Ascending aorta (tissue), 2 donors: Measurements from ENCODE around the gene GMEB2. TPM values are rescaled to one million over a fixed set of nuclear protein-coding genes. Genes with fewer than 3 reads are reported as not detected.
A peak's percentile ranks its signal among the peaks of the same experiment; 100 is the strongest.
"Not testable (repeated sequence)": the region's sequence is repeated elsewhere in the genome, so short reads cannot be mapped to it uniquely, and the experiment has no call there.

Source experiments
- DNase-seq, 2 donors: peaks; one replicate each; pipeline ENCODE4 v3.0.0-alpha.2; 2019; ENCODE audit warnings: low spot score in 2 of 2
- H3K27ac ChIP-seq, 2 donors: fragments of 200-600 bp; sonication (generic); one replicate each; pipeline ENCODE4 v1.5.1; 2016 to 2017; ENCODE audit warnings: mild to moderate bottlenecking in 1 of 2
- H3K27me3 ChIP-seq: fragments of 200-600 bp; sonication (generic); one replicate; pipeline ENCODE4 v1.5.1; 2017
- H3K36me3 ChIP-seq, 2 donors: fragments of 200-600 bp; sonication (generic); one replicate each; pipeline ENCODE4 v1.5.1; 2016
- H3K4me1 ChIP-seq, 2 donors: fragments of 200-600 bp; sonication (generic); one replicate each; pipeline ENCODE4 v1.5.1; 2016 to 2017; ENCODE audit warnings: mild to moderate bottlenecking in 1 of 2
- H3K4me3 ChIP-seq, 2 donors: fragments of 200-600 bp; sonication (generic); one replicate each; pipeline ENCODE4 v1.5.1; 2016 to 2017; ENCODE audit warnings: mild to moderate bottlenecking in 1 of 2
- H3K9me3 ChIP-seq, 2 donors: fragments of 200-600 bp; sonication (generic); one replicate each; pipeline ENCODE4 v1.5.1; 2016
- CTCF ChIP-seq, 3 experiments: fragments of 200-600 bp in 2 of 3; fragments of 450-650 bp in 1 of 3; sonication (generic) in 2 of 3; IDR thresholded peaks; one replicate each; pipeline ENCODE4 v1.5.1; 2016 to 2019; ENCODE audit warnings: antibody characterized with exemption in 3 of 3, mild to moderate bottlenecking in 1 of 3, moderate library complexity in 1 of 3
- intact Hi-C: fragments of 100-400 bp; cut with DNase I; formaldehyde crosslinking; loops from one replicate; pipeline ENCODE4 v1.15.1; 2023
- total RNA-seq: library from RNA; depleted of rRNA; stranded (reverse); fragments of >200 nt; gene quantifications from one replicate; pipeline ENCODE4 v1.1.0, GENCODE V29; 2016

The GMEB2 gene
- total RNA-seq, 1 donor from 2014 or later: 14.0 TPM

DNA sequence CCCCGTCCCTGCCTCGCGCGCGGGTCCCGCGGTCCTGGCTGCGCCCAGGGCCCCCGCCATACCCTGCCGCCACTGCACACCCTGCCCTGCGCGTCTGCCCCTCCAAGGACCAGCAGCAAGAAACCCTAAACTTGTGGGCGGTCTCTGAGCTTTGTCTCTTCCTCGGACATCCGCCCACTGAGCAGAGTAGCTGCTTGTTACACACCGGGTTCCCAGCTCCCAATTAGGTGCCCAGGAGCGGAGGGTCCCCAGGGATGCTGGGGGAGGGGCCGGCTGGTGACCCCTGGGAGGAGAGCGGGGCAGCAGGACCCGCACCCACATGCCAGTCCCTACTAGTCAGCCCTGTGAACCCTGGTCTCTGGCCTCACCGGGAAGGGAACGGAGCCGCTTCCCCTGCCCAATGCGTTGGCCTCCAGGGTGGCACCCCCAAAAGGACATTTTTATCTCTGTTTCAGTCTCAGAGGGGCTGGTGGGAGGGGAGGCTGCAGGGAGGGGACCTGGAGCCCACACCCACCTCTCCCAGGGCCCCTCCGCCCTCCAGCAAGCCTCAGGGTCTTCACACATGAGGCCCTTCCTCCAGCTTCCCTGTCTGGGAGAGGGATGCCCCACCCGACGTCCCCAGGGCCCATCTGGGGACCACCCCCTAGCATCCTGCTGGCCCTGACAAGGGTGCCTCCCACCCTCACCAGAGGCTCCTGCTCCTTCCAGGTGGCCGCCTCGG is 15.8 kb upstream of the GMEB2 start:
- Histone ChIP-seq H3K9me3 (no peaks in the 10 kb centered on the region), H3K36me3 (no peaks in the 10 kb centered on the region), H3K4me1 (peaks cover 6 to 7% of the 10 kb centered on the region in 2 donors), H3K27ac (no peak overlapping the region), H3K27me3 (no peaks in the 10 kb centered on the region), H3K4me3 (peak overlapping the region; percentile 64 to 70)
- no peak for DNase-seq
- intact Hi-C loops: no loop called here
- no peak for TF ChIP-seq CTCF (IDR thresholded peaks at IDR 0.05)

- peak; percentile 57 to 89 for DNase-seq
- peaks cover 6 to 7% of the 10 kb centered on the region in 2 donors for H3K4me1 ChIP-seq
- intact Hi-C loops: loop anchor here (2.0 kb wide), 1 partner anchor 17 kb away; the partner anchor contains the start of gene RTEL1
- H3K9me3 ChIP-seq: no peaks in the 10 kb centered on the region
- H3K36me3 ChIP-seq: no peaks in the 10 kb centered on the region
- peak overlapping the region; percentile 64 to 70 for H3K4me3 ChIP-seq
- peak overlapping the region in 1 of 2 donors; percentile 65 for H3K27ac ChIP-seq
- TF ChIP-seq CTCF (IDR thresholded peaks at IDR 0.05): peak in 2 of 3 experiments; percentile 23 to 35
- no peaks in the 10 kb centered on the region for H3K27me3 ChIP-seq
These were observed 15.1 kb upstream of the GMEB2 start for GRCh38 chr20:63641792-63642523.

DNA sequence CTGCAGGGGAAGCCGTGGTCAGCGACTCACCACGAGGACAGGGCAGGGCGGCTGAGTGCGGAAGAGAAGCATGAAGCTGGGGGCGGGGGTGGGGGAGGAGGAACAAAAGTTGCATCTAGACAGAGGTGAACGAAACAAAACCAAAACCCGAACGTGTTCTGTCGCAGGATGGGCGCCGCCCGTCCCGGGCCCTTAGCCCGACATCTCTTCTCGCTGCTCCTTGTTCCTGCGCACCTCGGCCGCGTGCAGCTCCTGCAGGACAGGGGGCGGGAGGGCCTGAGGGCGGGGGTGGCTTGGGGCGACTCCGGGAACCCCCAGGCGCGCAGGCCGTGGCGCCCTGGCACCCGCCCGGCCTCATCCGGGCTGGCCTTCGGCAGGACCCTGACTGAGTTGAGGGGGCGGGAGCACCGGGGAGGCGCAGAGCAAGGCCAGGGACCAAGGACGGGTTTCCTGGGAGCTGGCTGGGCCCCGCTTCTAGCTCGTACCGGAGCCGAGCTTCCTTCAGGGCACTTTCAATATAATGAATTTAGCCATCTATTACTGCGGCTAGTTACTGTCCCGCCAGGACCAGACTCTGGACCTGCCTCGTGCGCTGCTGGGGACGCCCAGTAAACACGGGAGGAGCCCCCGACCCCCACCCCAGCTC is 14.4 kb upstream of the GMEB2 start:
- no peaks in the 10 kb centered on the region for H3K27me3 ChIP-seq
- peak overlapping the region; percentile 64 to 65 for H3K4me3 ChIP-seq
- no peaks in the 10 kb centered on the region for H3K36me3 ChIP-seq
- TF ChIP-seq CTCF (IDR thresholded peaks at IDR 0.05): no peak
- intact Hi-C loops: loop anchor here (2.0 kb wide), 1 partner anchor 18 kb away; the partner anchor contains the start of gene RTEL1
- H3K4me1 ChIP-seq: peaks cover 6 to 7% of the 10 kb centered on the region in 2 donors
- H3K9me3 ChIP-seq: no peaks in the 10 kb centered on the region
- peak overlapping the region in 1 of 2 donors; percentile 65 for H3K27ac ChIP-seq
- no peak for DNase-seq

GRCh38 chr20:63640686-63641085 is 13.8 kb upstream of the GMEB2 start:
- intact Hi-C loops: loop anchor here (2.0 kb wide), 1 partner anchor 18 kb away; the partner anchor contains the start of gene RTEL1
- H3K9me3 ChIP-seq, DNase-seq, H3K27me3 ChIP-seq, H3K4me1 ChIP-seq, H3K27ac ChIP-seq, H3K36me3 ChIP-seq: not testable (repeated sequence)
- peak overlapping the region in 1 of 2 donors; percentile 43 for H3K4me3 ChIP-seq

DNA sequence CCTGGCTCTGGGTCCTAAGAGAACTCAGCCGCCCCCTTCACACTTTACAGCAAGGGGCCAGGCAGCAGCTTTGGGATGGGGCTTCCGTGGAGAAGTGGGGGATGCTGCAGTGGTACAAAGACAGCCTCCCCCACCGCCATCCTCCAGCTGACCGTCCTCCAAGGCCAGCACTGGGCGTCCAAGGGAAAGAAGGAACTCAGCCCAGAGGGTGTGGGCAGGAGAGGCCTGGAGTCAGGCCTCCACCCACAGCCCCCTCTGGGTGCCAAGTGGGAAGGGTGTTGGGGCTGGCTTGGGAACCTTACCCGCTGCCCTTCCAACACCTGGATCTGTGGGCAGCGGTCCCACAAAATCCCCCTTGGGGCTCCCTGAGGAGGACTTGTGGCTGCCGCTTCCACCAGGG is 13.2 kb upstream of the GMEB2 start:
- H3K36me3 ChIP-seq: no peaks in the 10 kb centered on the region
- no peak overlapping the region for H3K27ac ChIP-seq
- intact Hi-C loops: loop anchor here (2.0 kb wide), 1 partner anchor 19 kb away; the partner anchor contains the start of gene RTEL1
- H3K27me3 ChIP-seq: no peaks in the 10 kb centered on the region
- no peak for TF ChIP-seq CTCF (IDR thresholded peaks at IDR 0.05)
- H3K4me3 ChIP-seq: peak overlapping the region in 1 of 2 donors; percentile 43
- no peak for DNase-seq
- H3K9me3 ChIP-seq: no peaks in the 10 kb centered on the region
- peaks cover 6 to 7% of the 10 kb centered on the region in 2 donors for H3K4me1 ChIP-seq
